ENCODE data around the gene RDH5. TPM values are rescaled to one million over a fixed set of nuclear protein-coding genes. Genes with fewer than 3 reads are reported as not detected.

The RDH5 gene
- total RNA-seq, 1 donor from 2014 or later: 9.7 TPM

DNA sequence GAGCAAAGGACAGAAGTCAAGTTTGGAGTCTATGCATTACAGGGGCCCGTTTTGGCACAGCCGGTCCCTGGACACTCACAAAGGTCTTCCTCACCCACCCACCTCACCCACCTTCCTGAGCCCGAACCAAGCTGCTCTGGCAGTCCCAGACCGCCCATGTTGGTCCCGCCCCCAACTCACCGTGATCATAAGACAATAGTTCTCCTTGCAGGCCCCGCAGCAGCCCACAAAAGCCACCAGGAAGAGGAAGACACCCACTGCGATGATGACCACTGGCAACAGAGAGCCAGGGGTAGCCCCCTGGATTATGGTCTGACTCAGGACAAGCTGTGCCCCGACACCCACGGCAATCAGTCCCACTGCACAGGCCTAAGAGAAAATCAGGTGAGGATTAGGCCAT lies 6.8 kb downstream of the RDH5 start:
- Mint-ChIP-seq H3K4me3 (ENCODE audit: low read depth) (peak overlapping the region; percentile 84), H3K4me1 (ENCODE audit: low read depth) (peaks cover 24% of the 10 kb centered on the region), H3K9me3 (ENCODE audit: low read depth) (no peaks in the 10 kb centered on the region), H3K36me3 (ENCODE audit: insufficient read depth) (peaks cover 6% of the 10 kb centered on the region), H3K27ac (peak overlapping the region; percentile 84), H3K27me3 (peaks cover 8% of the 10 kb centered on the region)
- DNase-seq (ENCODE audit: low spot score, unreplicated experiment): no peak
- no peak for TF ChIP-seq CTCF (IDR thresholded peaks at IDR 0.05; ENCODE audit: unreplicated experiment)

- Mint-ChIP-seq H3K4me1 (ENCODE audit: low read depth) (peaks cover 24% of the 10 kb centered on the region), H3K9me3 (ENCODE audit: low read depth) (no peaks in the 10 kb centered on the region), H3K4me3 (ENCODE audit: low read depth) (peak overlapping the region; percentile 84), H3K27ac (peak overlapping the region; percentile 84), H3K36me3 (ENCODE audit: insufficient read depth) (peaks cover 6% of the 10 kb centered on the region), H3K27me3 (peaks cover 8% of the 10 kb centered on the region)
- TF ChIP-seq CTCF (IDR thresholded peaks at IDR 0.05; ENCODE audit: unreplicated experiment): no peak
- DNase-seq (ENCODE audit: low spot score, unreplicated experiment): no peak
These were observed 7.5 kb downstream of the RDH5 start for GRCh38 chr12:55727643-55728185.

- DNase-seq (ENCODE audit: low spot score, unreplicated experiment): peak; percentile 28
- H3K27me3 Mint-ChIP-seq: peaks cover 8% of the 10 kb centered on the region
These were observed 8.2 kb downstream of the RDH5 start for GRCh38 chr12:55728186-55728938.

GRCh38 chr12:55728939-55729818 lies 9.0 kb downstream of the RDH5 start, which contains the start of gene CD63:
CD63 (minus strand) TSS chr12:55729009; CDS start chr12:55728341, 668 bp downstream.
- Mint-ChIP-seq H3K27me3 (peaks cover 8% of the 10 kb centered on the region), H3K36me3 (ENCODE audit: insufficient read depth) (peaks cover 2% of the 10 kb centered on the region)

More at GRCh38 chr12:55728186-55728938, 8.2 kb downstream of the RDH5 start:
- no peak for TF ChIP-seq CTCF (IDR thresholded peaks at IDR 0.05; ENCODE audit: unreplicated experiment)
- Mint-ChIP-seq H3K4me1 (ENCODE audit: low read depth) (peaks cover 24% of the 10 kb centered on the region), H3K36me3 (ENCODE audit: insufficient read depth) (peaks cover 6% of the 10 kb centered on the region), H3K27ac (peak overlapping the region; percentile 77), H3K4me3 (ENCODE audit: low read depth) (peak overlapping the region; percentile 84), H3K9me3 (ENCODE audit: low read depth) (no peaks in the 10 kb centered on the region)

More at GRCh38 chr12:55728939-55729818, 9.0 kb downstream of the RDH5 start, which contains the start of gene CD63:
- no peak for TF ChIP-seq CTCF (IDR thresholded peaks at IDR 0.05; ENCODE audit: unreplicated experiment)
- H3K9me3 Mint-ChIP-seq (ENCODE audit: low read depth): no peaks in the 10 kb centered on the region
- H3K27ac Mint-ChIP-seq: peak within 1 kb of the TSS; percentile 96
- peak within 1 kb of the TSS; percentile 84 for H3K4me3 Mint-ChIP-seq (ENCODE audit: low read depth)
- H3K4me1 Mint-ChIP-seq (ENCODE audit: low read depth): peaks cover 24% of the 10 kb centered on the region
- peak; percentile 65 for DNase-seq (ENCODE audit: low spot score, unreplicated experiment)

Data from progenitor cell of endocrine pancreas (in vitro differentiated cells).